Occipital lobe (tissue), 2 donors: ENCODE measurements around the gene GRK5. TPM values are rescaled to one million over a fixed set of nuclear protein-coding genes. Genes with fewer than 3 reads are reported as not detected.
A peak's percentile ranks its signal among the peaks of the same experiment; 100 is the strongest.

Source experiments
- DNase-seq: peaks from one replicate; lab custom pipeline; 2025; lab: John Stamatoyannopoulos, UW
- total RNA-seq: library from RNA; depleted of rRNA; stranded (reverse); fragments of >200 nt; gene quantifications from one replicate; pipeline ENCODE4 v1.2.3, GENCODE V29; 2014

Gene GRK5
- total RNA-seq, 1 donor from 2014 or later, result 17.3 TPM

GRCh38 chr10:119197921-119198320 lies 9.4 kb upstream of the GRK5 start:
- no peak for DNase-seq

GRCh38 chr10:119198438-119198837 lies 8.9 kb upstream of the GRK5 start:
- DNase-seq, result no peak

GRCh38 chr10:119199231-119199992 lies 8.0 kb upstream of the GRK5 start:
- peak; percentile 71 for DNase-seq

- no peak for DNase-seq
Observed at GRCh38 chr10:119201233-119201632, 6.1 kb upstream of the GRK5 start.

GRCh38 chr10:119203006-119203405 lies 4.4 kb upstream of the GRK5 start:
- no peak for DNase-seq

- peak; percentile 31 for DNase-seq
Observed at GRCh38 chr10:119205894-119206602, 1.3 kb upstream of the GRK5 start.

GRCh38 chr10:119206603-119207365 lies 587 bp upstream of the GRK5 start:
- DNase-seq, result peak; percentile 44

- DNase-seq, result peak; percentile 41
Observed at GRCh38 chr10:119207713-119208552, 562 bp downstream of the GRK5 start.

GRCh38 chr10:119208553-119208940 lies 1.2 kb downstream of the GRK5 start:
- DNase-seq, result no peak

- peak; percentile 22 for DNase-seq
Observed at GRCh38 chr10:119209035-119209735, 1.8 kb downstream of the GRK5 start.

GRCh38 chr10:119209736-119210355 lies 2.5 kb downstream of the GRK5 start:
- DNase-seq, result no peak

GRCh38 chr10:119210633-119211032 lies 3.3 kb downstream of the GRK5 start:
- no peak for DNase-seq

- DNase-seq, result no peak
Observed at GRCh38 chr10:119211176-119211575, 3.8 kb downstream of the GRK5 start.

GRCh38 chr10:119211625-119212441 lies 4.5 kb downstream of the GRK5 start:
- DNase-seq, result no peak

GRCh38 chr10:119215371-119215770 lies 8.0 kb downstream of the GRK5 start:
- no peak for DNase-seq

- no peak for DNase-seq
Observed at GRCh38 chr10:119216127-119216526, 8.8 kb downstream of the GRK5 start.

GRCh38 chr10:119217401-119217800 lies 10.0 kb downstream of the GRK5 start:
- no peak for DNase-seq

- DNase-seq, result no peak
Observed at GRCh38 chr10:119217991-119218490, 10.7 kb downstream of the GRK5 start.

- no peak for DNase-seq
Observed at GRCh38 chr10:119219871-119220270, 12.5 kb downstream of the GRK5 start.
